Ecto neural progenitor cell (in vitro differentiated cells): ENCODE results near the gene ARFGAP1.

Experiments
- DNase-seq: peaks from one replicate; pipeline ENCODE4 v3.0.0-alpha.2; 2018; ENCODE audit warnings: low spot score

The ARFGAP1 gene

DNA sequence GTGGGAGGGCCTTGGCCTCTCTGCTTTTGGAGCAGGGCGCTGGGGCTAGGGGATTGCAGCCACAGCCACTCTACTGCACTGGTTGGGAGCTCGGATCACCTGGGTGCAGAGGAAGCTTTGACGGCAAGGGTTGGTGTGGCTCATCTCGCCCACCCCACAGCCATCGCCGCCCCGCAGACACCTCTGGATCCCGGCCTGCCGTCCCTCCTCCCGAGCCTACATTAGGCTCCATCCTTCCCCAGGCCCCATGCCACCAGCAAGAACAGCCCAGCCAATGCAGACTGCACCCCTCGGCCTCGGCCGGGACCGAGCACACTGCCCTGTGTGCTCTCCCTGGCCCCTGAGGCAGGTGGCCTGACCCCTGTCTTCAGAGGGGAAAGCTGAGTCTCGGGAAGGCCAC lies 12.1 kb upstream of the ARFGAP1 start:
- DNase-seq = no peak

DNA sequence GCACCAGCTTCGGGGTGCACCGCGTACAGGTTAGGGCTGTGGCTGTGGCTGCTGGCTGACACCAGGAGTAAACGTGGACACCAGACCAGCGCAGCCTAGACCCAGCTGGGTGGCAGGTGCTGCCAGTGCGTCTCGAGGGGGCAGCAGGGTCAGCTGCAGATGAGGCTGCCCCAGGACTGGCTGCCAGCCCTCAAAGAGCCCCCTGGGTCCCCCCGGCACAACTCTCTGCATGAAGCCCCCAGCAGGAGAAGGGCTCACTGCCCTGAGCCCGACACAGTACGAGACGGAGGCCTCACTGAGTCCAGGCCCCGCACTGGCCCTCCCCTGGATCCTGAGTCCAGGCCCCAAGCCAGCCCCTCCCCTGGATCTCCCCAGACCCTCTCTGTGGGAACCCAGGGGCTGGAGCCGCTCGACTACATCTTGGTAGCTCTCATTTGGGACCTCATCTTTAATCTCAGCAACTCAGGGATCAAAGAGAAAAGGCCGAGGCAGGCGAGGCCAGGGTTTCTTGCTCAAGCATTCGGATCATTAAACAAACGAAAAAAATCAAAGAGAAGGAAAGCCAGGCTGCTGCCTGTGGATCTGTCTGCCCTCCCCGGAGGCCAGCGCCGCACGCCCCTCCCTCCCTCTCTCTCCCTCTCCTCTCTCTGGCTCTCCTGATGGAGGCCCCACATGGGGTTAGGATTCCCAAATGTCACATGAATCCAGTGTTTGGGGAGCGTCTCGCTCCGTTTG lies 11.4 kb upstream of the ARFGAP1 start:
- DNase-seq = no peak

DNA sequence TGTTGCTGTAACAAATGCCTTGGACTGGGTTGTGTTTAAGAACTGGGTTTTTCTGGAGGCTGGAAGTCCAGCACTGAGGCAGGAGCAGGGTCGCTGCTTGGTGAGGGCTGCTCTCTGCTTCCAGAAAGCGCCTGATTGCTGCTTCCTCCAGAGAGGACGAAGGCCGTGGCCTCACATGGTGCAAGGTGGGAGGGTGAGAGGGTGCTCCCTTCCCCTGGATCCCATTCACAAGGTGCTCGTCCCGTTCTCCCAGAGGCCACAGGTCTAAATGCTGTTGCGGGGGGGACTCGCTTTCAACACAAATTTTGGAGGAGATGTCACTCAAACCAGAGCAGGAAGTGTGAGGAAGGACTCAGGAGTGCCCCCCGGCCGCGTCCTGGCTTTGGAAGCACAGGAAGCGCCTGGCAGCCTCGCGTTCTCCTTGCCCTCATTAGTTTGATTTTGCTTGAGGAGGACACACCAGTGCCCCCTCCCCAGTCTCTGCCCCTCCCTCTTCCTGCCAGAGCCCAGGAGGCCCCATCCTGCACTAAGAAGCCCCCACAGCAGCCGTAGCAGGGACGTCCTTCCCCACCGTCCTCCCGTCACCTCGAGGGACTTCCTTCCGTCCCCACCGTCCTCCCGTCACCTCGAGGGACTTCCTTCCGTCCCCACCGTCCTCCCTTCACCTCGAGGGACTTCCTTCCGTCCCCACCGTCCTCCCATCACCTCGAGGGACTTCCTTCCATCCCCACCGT lies 10.7 kb upstream of the ARFGAP1 start:
- DNase-seq = no peak

DNA sequence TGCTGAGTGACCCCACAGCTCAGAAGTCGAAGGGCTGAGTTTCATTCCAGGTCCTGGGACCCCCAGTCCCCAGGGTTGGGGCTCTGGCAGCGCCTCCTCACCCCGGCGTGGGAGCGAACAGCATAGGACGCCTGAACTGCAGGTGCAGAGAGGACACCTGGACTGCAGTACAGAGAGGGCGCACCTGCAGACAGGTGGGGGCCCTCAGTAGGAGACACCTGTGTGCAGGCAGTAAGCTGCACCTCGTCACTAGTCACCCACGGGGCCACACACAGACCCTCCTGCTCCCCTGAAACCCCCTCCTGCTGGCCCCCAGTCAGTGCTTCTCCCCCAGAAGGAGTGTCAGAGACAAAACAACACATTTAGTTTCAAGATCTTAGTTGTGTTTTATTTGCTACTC lies 9.8 kb upstream of the ARFGAP1 start:
- no peak for DNase-seq

DNA sequence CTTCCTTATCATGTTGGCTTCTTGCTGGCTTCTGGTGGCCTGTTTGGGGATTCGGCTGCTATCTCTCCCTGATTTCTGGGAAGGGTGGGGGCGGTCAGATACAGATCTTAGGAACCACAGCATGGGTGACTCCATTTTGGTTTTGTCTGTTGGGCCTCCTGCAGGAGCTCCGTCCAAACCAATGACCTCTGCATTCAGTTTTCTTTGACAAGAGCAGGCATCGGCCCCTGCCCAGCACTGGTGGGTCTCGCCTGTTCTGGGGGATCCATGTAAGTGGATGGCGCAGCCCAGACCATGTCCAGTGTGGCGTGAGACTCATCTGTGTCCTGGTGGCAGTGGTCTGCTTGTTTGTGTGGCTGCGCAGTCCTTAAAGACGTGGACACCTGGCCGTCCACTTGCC lies 8.6 kb upstream of the ARFGAP1 start:
- DNase-seq = no peak

DNA sequence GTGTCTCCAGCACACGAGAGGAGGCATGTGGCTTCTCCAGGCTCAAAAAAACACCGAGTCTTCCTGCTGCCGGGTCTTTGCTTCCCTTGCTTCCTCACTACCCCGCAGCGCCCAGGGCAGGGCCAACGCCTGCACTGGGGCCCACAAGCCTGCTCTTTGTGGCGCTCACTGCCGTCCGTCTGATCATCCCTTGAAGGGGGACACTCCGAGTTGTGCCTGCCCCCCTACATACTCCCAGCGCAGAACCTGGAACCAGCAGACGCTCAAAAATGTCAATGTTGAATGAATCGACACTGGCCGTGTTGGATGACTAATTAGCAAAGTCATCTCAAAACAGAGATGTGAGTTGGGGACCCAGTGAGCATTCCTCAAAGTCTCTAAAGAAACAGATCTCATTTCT lies 8.1 kb upstream of the ARFGAP1 start:
- DNase-seq = no peak

DNA sequence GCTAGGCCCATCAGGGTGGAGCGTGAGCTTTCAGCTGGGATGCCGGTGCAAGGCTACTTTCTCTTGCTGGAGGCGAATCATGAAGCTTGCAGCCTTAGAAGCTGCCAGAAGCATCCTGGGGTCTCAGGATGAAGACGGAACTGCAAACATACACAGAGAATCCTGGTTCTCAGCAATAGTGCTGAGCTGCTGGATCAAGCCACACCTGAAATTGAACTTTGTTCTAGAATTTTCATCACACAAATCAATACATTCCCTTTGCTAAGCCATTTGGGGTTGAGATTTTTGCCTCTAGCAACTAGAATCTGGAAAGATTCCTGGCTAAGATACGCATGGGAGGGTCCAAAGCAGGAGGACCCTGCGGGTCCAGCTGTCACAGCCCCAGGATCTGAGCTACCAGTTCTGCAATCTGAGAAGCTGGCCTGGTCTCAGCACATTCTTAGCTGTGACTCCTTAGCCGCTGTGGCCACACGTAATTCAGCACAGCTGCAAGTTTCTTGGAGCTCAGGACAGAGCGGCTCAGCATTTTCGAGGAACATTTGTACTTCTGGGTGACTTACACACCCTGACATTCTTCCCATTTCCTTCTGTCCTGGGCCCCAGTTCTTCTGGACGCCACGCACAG lies 6.6 kb upstream of the ARFGAP1 start:
- no peak for DNase-seq

DNA sequence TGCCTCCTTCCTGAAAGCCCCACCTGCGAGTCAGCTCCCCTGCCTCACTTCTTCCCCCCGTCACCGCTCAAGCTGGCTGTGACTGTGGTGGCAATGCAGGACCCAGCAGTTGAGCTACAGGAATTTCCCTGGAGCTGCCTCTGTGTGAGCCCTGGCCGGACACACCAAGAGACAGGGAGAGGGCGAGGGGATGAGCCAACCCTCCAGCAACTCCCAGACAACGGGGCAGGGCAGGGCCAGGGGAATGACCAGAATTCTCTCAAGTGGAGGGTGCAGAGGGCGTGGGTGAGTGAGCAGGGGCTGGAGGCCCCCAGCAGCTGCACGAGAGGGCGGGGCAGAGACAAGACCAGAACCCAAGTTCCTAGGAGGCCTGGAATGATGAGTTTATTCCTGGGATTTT lies 4.9 kb upstream of the ARFGAP1 start:
- DNase-seq = no peak

DNA sequence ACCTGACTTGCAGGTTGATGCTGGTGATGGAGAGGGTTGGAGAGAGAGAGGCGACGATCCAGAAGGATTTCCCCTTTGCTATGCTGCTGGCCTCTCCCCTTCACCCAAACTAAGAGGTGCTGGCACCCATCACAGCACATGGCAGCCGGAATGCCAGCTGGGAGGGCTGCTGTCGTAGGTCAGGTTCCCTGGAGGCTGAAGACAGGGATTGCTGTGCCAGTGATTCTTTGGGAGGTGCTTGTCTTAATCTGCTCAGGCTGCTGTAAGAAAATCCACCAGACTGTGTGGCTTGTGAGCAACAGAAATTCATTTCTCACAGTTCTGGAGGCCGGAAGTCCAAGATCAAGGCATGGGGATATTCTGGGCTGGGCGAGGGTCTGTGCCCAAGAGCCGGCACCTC lies 4.4 kb upstream of the ARFGAP1 start:
- no peak for DNase-seq

DNA sequence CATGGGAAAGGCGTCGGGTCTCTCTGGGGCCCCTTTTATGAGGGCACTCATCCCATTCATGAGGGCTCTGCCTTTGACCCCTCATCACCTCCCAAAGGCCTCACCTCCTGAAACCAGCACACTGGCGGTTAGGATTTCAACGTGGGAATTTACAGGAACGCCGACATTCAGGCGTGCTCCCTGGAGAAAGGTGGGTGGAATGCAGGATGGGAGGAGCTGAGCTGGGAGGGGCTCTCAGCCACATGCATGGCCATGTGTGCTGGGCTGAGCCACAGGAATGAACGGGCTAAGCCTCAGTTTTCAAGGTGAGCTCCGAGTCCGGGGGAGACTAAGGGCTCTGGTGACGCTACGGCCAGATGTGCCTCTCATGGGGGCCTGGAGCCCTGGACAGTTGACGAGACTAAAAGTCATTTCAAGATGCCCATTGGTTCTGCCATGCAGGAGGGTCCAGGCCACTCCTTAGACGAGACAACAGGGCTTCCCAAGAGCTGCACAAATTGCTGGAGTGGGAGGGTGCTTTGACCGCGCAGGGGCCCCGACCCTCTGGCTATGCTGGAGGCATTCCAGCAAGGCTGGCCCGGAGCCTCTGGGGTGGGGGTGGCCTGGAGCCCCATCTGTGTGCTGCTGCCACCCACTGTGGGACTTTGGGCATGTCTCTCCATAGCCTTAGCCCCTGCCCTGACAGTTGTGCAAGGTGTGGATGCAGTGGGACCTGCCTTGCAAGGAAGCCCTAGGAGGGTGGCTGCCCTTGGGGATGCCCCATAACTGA lies 3.8 kb upstream of the ARFGAP1 start:
- no peak for DNase-seq

DNA sequence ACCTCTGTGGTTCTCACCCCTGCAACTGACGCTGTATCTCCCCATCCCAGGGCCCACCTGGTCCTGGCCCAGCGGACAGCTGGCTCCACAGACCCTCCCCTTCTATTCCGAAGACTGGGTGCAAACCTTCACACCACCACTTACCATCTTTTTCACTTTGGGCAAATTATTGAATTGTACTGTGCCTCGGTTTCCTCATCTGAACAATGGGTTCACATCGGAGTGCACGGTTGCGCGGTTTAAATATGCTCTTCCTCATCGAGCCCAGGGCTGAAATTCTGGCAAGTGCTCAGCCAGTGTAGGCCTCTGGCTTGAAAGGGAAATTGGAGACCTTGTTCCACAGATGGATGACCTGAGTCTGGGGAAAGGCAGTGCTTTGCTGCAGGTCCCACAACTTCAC lies 2.9 kb upstream of the ARFGAP1 start:
- no peak for DNase-seq

DNA sequence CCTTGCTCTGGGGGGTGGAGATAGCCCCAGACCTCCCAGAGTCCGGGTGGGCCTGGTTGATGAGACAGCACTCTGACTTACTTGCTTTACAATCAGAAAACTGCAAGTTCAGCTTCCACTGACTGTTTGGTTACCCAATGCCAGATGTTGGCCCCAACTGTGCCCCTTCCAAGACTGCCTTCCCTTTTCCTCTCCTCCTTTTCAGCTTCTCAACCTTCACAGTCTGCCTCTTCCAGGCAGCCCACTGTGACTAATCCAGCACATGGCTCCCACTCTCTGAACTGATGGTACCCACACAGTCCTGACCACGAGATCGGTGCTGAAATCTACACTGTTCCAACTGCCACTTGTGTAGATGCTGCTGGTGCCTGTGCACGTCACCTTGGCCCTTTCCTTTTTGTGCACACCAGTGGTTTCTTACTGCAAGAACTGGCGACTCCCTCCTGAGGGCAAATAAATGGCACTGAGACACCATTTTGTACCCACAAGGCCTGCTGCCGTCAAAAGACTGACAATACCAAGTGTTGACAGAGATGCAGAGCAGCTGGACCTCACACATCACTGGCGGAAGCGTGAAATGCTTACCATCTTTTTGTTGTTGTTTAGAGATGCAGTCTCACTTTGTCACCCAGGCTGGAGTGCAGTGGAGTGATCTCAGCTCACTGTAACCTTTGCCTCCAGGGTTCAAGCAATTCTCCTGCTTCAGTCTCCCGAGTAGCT lies 1.8 kb upstream of the ARFGAP1 start:
- no peak for DNase-seq

DNA sequence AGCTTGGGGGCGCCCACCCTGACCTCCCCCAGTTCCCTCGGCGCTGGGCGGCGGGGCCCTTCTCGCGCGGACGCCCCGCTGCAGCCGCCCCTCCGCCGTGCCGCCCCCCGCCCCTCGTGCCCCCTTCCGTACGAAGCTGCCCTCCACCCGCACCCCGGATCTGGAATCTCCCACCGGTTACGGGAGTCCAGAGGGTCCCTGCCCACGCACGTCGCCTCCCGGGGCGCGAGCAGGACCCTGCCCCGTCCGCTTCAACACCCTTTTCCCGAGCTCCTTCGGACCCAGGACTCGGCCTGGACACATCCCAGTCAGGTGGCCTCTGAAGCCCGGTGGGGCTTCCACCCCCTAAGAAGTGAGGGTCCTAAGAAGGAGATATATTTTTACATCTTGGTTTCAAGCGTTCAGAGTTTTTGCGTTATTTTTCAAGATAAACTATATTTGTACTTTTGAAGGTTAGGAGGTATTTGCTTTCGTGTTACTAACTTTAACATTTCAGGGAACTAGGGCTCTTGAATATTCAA lies 506 bp downstream of the ARFGAP1 start:
- no peak for DNase-seq

DNA sequence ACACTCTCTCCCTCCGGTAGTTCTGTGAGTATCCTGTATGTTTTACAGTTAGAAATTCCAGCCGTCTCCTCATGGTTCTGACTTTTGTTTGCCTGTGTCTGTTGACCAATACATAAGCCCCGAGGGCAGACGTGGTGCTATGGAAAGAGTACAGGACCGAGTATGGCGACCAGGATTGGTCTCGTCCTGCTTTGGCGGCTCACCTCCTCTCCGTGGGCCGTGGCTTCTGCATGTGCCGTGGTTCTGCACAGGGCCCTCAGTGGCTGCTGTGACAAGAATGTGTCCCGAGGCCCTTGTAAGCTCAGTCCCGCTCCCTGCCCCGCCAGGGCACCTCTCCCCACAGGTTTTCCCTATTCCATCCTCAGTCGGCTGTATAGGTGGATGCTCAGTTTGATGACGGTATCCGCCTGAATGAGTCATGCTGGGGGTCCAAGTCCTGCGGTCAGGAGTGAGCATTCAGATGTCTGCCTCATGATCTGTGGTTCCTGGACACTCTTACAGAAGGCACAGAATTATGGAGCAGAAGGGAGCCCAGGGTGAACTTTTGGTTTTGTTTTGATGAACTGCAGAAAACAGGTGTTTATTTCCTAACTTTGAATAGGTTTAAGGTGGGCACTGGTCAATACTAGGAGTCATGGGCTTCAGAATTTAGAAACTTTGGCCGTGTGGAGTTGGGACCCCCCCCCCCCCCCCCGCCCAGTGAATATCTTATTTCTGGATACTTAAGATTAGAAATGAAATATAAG lies 1.2 kb downstream of the ARFGAP1 start:
- no peak for DNase-seq

DNA sequence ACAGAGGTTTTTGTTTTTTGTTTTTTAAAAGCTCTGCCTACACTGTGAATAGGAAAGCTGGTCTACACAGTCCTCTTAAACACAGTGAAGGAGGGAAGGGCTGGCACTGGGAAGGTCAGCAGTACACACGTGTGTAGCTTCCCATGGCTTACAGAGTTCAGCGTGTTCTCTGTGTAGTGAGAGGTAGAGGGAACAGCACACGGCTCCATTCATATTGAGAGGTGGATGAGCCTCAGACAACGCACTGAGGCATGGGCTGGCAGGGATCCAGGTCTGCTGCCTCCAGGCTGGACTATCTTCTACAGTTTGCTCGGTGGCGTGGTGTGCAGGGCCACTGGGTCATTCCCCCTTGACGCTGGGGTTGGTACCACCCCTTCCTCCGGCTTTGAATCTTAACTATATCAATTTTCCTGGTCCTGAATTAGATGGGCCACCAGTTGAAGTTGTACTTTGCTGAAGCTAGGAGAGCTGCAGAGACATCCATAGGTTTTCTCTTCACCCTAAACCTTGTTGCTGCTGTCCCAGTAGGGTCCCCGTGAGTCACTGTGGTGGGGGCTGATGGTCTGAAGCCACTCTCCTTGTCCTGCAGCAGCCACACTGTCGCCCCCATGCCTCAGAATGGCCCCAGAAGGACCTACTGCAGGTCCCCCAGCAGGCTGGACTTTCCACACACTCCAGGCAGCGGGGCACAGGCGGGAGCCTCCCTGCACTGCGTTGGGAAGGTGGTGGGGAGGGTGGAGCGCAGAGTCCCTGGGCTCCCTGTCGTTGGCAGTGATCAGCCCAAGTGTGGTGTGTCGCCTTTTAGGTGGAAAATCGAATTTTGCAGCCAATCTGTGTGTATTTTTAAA lies 2.0 kb downstream of the ARFGAP1 start:
- DNase-seq = no peak

DNA sequence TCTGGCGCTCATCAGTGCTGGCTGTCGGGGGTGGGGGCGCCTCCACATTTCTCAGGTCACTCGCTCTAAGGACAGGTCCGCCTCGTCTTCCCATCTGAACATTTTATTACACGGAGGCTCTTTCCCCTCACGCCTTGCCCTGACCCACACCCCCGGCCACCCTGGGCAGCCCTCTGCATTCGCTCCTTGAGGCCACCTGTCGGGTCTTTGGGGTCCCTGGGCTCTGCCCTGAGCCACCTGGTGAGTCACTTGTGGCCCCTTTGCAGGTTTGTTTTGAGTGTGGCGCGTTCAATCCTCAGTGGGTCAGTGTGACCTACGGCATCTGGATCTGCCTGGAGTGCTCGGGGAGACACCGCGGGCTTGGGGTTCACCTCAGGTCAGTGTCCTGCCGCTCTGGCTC lies 3.2 kb downstream of the ARFGAP1 start:
- DNase-seq = no peak

DNA sequence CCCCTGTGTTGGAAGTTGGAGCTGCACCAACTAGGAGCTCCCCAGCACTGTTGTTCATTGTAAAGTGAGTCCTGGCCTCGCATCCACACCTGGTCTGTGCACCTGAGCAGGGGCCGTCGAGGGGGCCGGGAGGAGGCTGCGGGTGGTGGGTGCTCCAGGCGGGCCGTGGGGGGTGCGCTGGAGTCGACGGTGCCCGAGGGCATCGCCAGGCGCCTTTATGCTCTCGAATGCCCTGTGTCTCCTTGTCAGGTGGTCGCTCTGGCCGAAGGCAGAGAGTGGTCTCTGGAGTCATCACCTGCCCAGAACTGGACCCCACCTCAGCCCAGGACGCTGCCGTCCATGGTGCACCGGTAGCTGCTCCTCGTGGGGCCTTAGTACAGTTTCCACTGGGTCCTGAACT lies 4.3 kb downstream of the ARFGAP1 start:
- DNase-seq = no peak

DNA sequence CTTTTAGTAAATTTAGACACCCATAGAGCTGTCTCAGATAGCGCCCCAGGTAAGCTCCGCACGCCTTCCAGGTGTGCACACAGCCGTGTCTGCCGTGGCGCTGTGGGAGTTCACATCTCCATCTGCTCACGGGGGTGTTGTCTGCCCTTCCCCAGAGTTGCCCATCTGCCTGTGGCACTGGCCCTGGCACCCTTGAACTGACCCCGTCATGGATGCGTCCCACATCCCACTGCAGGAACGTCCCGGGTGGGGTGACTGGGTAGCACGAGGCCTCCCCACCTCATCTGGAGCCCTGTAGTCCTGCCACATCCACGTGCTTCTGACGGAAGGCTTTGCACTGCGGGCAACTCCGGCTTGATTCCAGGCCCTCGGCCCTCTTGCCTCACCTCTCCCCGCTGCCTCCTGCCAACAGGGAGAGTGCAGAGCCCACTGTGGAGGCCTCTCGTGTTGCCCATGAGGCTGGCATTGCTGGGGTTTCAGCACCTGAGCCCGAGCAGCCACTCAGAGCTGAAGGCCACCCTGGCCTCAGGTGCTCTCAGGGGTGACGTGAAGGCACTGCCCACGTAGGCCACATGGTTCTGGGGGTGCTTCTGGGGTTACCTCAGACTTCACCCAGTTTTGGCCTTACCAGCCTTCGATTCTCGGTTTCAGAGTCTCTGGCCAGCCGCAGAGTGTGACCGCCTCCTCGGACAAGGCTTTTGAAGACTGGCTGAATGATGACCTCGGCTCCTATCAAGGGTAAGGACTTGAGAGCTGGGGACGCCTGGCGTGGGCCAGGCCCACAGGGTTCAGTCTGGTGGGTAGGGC lies 5.1 kb downstream of the ARFGAP1 start:
- DNase-seq = no peak

DNA sequence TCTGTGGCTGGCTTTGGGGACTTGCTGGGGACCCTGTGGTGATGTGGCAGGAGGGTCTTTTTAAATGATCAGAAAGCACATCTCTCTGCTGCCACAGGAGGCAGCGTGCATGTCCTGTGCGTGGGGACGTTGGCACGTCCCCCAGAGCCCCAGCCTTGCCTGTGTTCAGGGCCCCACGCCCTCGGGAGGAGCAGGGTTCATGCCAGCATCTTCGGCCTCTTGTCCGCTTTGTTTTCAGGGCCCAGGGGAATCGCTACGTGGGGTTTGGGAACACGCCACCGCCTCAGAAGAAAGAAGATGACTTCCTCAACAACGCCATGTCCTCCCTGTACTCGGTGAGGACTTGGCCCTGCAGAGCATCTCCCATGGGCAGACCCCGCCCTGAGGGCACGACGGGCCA lies 6.0 kb downstream of the ARFGAP1 start:
- no peak for DNase-seq
